Measurements from ENCODE around the gene SATB2.
A peak's percentile ranks its signal among the peaks of the same experiment; 100 is the strongest.

SATB2 gene

GRCh38 chr2:199459286-199460100 lies 1.8 kb upstream of the SATB2 start (continued):
- TF ChIP-seq ZNF639 (tag by site-specific recombination; IDR thresholded peaks at IDR 0.05) (peak; percentile 17; the same call in 1 of the 2 replicates), ZNF302 (tag by site-specific recombination; IDR thresholded peaks at IDR 0.05; ENCODE audit: low read depth) (no peak), ZBTB20 (tag by site-specific recombination; IDR thresholded peaks at IDR 0.05) (peak; percentile 93), ZFP69B (tag by site-specific recombination; IDR thresholded peaks at IDR 0.05) (peak; percentile 99), ZNF76 (tag by site-specific recombination; IDR thresholded peaks at IDR 0.05; ENCODE audit: borderline replicate concordance, low read depth) (peak; percentile 55; the same call in 1 of the 2 replicates), ZNF266 (tag by site-specific recombination; IDR thresholded peaks at IDR 0.05; ENCODE audit: low read depth) (no peak), ZNF521 (tag by site-specific recombination; IDR thresholded peaks at IDR 0.05) (no peak), ZNF169 (tag by site-specific recombination; IDR thresholded peaks at IDR 0.05) (no peak), HOXD13 (CRISPR knock-in tag; IDR thresholded peaks at IDR 0.05; ENCODE audit: borderline replicate concordance) (no peak), ZNF2 (tag by site-specific recombination; IDR thresholded peaks at IDR 0.05) (peak; percentile 68), ZBTB8A (tag by site-specific recombination; IDR thresholded peaks at IDR 0.05) (peak; percentile 68), ZBTB10 (tag by site-specific recombination; IDR thresholded peaks at IDR 0.05) (peak; percentile 95), ZNF37A (tag by site-specific recombination; IDR thresholded peaks at IDR 0.05) (0 out of 2 replicates have a peak, but pooled peaks have one; percentile 32), ZNF660 (tag by site-specific recombination; IDR thresholded peaks at IDR 0.05) (no peak; the same call in 1 of the 2 replicates), REPIN1 (tag by site-specific recombination; IDR thresholded peaks at IDR 0.05; ENCODE audit: low read depth) (no peak), KLF9 (tag by site-specific recombination; IDR thresholded peaks at IDR 0.05; ENCODE audit: low read depth) (peak; percentile 39; the same call in 1 of the 2 replicates), SCRT2 (tag by site-specific recombination; IDR thresholded peaks at IDR 0.05) (peak; percentile 36), ZNF768 (tag by site-specific recombination; IDR thresholded peaks at IDR 0.05) (no peak), ZNF626 (tag by site-specific recombination; IDR thresholded peaks at IDR 0.05) (no peak), ZNF157 (tag by site-specific recombination; IDR thresholded peaks at IDR 0.05) (no peak), ZNF629 (tag by site-specific recombination; IDR thresholded peaks at IDR 0.05) (no peak; the same call in 1 of the 2 replicates), PRDM10 (tag by site-specific recombination; IDR thresholded peaks at IDR 0.05) (peak; percentile 93), YY1 (tag by site-specific recombination; IDR thresholded peaks at IDR 0.05) (peak; percentile 53; the same call in 1 of the 2 replicates), GFI1B (tag by site-specific recombination; IDR thresholded peaks at IDR 0.05) (0 out of 2 replicates have a peak, but pooled peaks have one; percentile 10), ZNF501 (tag by site-specific recombination; IDR thresholded peaks at IDR 0.05) (peak; percentile 30; the same call in 1 of the 2 replicates), ZBTB7A (tag by site-specific recombination; IDR thresholded peaks at IDR 0.05; ENCODE audit: low read depth) (peak; percentile 67; the same call in 1 of the 2 replicates)
- TF ChIP-seq, protein P1, sequence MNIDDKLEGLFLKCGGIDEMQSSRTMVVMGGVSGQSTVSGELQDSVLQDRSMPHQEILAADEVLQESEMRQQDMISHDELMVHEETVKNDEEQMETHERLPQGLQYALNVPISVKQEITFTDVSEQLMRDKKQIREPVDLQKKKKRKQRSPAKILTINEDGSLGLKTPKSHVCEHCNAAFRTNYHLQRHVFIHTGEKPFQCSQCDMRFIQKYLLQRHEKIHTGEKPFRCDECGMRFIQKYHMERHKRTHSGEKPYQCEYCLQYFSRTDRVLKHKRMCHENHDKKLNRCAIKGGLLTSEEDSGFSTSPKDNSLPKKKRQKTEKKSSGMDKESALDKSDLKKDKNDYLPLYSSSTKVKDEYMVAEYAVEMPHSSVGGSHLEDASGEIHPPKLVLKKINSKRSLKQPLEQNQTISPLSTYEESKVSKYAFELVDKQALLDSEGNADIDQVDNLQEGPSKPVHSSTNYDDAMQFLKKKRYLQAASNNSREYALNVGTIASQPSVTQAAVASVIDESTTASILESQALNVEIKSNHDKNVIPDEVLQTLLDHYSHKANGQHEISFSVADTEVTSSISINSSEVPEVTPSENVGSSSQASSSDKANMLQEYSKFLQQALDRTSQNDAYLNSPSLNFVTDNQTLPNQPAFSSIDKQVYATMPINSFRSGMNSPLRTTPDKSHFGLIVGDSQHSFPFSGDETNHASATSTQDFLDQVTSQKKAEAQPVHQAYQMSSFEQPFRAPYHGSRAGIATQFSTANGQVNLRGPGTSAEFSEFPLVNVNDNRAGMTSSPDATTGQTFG (tag by site-specific recombination; IDR thresholded peaks at IDR 0.05; ENCODE audit: borderline replicate concordance): no peak
- TF ChIP-seq, protein P2, sequence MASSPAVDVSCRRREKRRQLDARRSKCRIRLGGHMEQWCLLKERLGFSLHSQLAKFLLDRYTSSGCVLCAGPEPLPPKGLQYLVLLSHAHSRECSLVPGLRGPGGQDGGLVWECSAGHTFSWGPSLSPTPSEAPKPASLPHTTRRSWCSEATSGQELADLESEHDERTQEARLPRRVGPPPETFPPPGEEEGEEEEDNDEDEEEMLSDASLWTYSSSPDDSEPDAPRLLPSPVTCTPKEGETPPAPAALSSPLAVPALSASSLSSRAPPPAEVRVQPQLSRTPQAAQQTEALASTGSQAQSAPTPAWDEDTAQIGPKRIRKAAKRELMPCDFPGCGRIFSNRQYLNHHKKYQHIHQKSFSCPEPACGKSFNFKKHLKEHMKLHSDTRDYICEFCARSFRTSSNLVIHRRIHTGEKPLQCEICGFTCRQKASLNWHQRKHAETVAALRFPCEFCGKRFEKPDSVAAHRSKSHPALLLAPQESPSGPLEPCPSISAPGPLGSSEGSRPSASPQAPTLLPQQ (tag by site-specific recombination; IDR thresholded peaks at IDR 0.05): peak; percentile 100

All from HEK293 (cell line).